Measurements from ENCODE around the gene STX2.
"Not testable (repeated sequence)": the region's sequence is repeated elsewhere in the genome, so short reads cannot be mapped to it uniquely, and the experiment has no call there.

The STX2 gene

GRCh38 chr12:130838951-130839769, at the start of gene STX2:
Gene STX2, minus strand, starts transcription at chr12:130839250. Its CDS starts 151 bp downstream, at chr12:130839099.
- peak; percentile 81 for DNase-seq

- not testable (repeated sequence) for DNase-seq
These were observed 48.1 kb upstream of the STX2 start for GRCh38 chr12:130887190-130887589.

DNA sequence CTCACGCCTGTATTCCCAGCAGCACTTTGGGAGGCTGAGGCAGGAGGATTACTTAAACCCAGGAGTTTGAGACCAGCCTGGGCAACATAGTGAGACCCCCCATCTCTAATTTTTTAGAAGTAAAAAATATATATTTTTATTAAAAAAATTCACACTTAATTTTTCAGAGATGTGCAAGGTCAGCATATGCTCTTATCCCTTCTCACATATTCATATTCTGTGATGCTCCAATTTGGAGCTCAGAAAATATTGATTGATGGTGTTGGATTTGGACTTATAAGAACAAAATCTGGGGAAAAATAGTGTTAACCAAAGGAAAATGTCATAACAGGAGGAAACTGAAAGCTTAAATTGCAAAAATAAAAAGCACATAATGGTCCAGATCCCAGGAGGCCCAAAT, 42.5 kb upstream of the STX2 start:
- DNase-seq: no peak

DNA sequence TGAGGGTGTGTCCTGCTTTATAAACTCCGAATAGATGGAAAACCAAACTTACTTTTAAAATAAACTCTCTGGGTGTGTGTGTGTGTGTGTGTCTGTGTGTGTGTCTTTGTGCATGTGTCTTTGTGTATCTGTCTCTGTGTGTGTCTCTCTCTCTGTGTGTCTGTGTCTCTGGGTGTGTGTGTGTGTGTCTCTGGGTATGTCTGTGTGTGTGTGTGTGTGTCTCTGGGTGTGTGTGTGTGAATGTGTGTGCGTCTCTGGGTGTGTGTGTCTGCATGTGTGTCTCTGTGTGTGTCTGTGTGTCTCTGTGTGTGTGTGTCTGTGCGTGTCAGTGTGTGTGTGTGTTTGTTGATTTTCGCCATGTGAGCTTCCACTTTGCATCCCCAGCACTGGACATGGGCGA, 42.0 kb upstream of the STX2 start:
- DNase-seq: no peak

DNA sequence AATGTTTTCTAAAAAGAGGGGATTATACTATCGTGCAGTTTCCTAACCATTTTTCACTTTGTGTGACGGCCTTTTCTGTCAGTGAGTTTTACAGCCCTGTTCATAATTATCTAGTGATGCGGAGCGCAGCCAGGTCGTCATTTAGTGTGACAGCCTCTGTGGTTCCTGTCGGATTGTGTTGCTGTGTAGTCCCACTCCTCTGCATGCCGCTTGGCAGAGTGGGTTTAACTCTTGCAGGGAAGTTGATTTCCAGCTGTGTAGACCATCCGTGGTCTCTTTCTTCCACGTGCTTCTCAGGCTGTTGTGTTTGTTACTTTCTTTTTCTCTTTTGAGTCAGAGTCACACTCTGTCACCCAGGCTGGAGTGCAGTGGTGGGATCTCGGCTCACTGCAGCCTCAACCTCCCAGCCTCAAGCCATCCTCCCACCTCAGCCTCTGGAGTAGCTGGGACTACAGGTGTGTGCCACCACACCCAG, 41.4 kb upstream of the STX2 start:
- DNase-seq: no peak

GRCh38 chr12:130879781-130880389, 40.8 kb upstream of the STX2 start:
- DNase-seq: no peak

- DNase-seq: no peak
These were observed 40.2 kb upstream of the STX2 start for GRCh38 chr12:130879212-130879686.

GRCh38 chr12:130878193-130879185, 39.4 kb upstream of the STX2 start:
- peak; percentile 23 for DNase-seq

- DNase-seq: no peak
These were observed 38.3 kb upstream of the STX2 start for GRCh38 chr12:130877333-130877732.

DNA sequence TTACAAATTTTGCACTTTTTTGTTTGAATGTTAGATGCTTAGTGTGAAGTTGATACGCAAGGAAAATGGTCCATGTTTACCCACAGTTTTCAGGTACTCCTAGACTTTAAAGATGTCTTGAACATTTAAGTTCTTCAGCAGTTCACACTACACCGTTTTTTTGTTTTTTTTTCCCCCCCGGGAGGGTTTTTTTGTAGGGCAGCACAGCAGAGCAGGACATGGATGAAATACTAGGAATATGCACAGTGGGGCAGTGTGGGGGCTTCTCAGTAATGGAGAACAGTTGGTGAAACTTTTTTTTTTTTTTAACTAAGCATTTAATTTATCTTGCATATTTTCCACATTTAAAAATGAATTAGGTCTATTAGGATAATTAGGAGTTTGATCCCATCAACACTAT, 37.7 kb upstream of the STX2 start:
- DNase-seq: peak; percentile 13

GRCh38 chr12:130876297-130876696, 37.2 kb upstream of the STX2 start:
- DNase-seq: no peak

- not testable (repeated sequence) for DNase-seq
These were observed 36.7 kb upstream of the STX2 start for GRCh38 chr12:130875708-130876107.

DNA sequence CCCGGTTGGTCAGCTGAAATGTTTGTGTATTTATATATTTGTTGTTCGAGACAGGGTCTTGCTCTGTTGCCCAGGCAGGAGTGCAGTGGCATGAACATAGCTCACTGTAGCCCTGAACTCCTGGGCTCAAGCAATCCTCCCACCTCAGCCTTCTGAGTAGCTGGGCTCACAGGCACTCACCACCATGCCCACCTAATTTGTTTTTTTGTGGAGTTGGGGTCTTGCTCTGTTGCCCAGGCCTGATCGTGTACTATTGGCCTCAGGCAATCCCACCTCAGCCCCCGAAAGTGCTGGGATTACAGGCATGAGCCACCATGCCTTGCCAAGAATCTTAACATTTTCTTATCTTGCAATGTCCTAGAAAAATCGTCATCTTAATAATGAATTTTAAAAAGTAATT, 36.1 kb upstream of the STX2 start:
- no peak for DNase-seq

DNA sequence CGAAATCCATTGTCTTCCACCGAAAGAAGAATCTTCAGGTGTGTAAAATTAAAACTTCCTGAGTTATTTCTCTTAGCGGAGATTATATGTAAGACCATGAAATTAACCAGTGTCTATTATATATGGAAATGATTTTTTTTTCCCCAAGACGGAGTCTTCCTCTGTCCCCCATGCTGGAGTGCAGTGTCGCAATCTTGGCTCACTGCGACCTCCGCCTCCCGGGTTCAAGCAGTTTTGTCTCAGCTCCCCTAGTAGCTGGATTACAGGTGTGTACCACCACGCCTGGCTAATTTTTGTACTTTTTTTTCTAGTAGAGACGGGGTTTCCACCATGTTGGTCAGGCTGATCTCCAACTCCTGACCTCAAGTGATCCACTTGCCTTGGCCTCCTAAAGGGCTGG, 35.6 kb upstream of the STX2 start:
- DNase-seq: no peak

GRCh38 chr12:130873825-130874224, 34.8 kb upstream of the STX2 start:
- DNase-seq: no peak

GRCh38 chr12:130873106-130873795, 34.2 kb upstream of the STX2 start:
- DNase-seq: no peak

- no peak for DNase-seq
These were observed 33.4 kb upstream of the STX2 start for GRCh38 chr12:130872179-130873096.

DNA sequence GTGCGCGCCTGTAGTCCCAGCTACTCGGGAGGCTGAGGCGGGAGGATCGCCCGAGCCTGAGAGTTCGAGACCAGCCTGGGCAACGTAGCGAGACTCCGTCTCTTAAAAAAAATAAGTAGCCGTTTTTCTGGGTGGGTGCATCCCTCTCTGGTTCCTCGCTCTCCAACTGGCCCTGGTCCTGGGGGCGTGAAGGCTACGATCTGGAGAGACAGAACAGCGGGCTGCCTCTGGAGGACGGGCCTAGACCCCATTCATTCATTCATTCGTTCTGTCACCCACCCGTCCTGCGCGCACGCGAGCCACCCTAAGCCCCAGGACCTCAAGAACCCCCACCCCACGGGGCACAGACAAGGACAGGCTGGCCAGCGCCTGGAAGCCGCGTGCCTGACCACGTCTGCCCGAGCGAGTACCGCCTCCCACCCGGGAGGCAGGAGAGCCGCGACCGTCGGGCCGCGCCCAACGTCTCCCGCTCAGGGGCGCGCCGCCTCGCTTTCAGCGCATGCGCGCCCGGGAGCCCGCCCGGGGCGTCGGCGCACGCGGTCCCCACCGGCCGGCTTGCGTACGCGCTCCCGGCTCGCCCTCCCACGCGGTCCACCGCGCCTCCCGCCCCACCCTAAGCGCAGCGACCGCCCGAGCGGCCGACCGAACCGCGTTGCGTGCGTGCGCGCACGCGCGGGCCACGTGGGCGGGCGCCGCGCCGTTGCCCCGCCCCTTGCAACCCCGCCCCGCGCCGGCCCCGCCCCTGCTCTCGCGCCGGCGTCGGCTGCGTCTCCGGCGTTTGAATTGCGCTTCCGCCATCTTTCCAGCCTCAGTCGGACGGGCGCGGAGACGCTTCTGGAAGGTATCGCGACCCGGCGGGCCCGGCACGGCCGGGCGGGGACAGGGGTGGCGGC, 32.5 kb upstream of the STX2 start, which contains the start of gene RAN:
TSS of gene RAN (plus strand) at position 781 of the 893 bp plus-strand sequence. CDS start 528 bp downstream, outside the sequence.
- peak; percentile 80 for DNase-seq

DNA sequence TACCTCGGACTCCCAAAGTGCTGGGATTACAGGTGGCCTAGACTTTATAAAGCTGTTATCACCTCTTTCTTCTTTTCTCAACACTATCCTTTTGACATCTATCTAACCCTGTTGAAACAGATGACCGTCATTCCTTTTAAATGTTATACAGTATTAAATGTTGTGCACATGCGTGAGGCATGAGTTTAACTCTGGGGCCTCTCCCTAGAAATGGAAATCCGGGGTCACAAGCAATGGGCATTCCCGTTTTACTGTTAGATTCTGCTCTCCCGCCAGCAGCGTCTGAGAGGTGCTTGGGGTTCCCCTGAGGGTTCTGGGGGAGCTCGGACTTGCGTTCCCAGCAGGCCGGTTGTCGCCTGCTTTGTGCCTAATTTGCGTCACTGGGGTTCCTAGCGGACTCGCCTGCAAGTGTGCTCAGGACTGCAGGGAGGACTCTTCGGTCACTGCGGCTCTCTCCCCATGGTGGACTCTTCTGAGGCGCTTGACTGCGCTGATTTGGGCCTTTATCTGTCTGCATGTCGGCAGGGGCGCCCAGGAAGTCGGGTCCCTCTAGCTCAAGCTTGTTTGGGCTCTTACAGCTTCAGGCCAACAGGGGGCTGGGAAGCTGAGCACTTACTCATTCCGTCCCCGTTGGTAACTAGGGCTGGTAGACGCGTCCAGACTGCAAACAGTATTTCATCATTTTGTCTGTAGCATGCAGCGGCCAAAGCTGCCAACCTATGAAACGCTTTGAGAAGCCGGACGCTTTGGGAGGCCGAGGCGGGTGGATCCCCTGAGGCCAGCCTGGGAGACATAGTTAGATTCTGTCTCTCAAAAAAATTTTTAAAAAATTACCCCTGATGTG, 31.6 kb upstream of the STX2 start:
- peak; percentile 15 for DNase-seq

Data from NCI-H2171 treated with DMSO at 0.1 percent for 48 hours (cell line).